ENCODE data around the gene B3GNT8.
A peak's percentile ranks its signal among the peaks of the same experiment; 100 is the strongest.
"Not testable (repeated sequence)": the region's sequence is repeated elsewhere in the genome, so short reads cannot be mapped to it uniquely, and the experiment has no call there.

Gene B3GNT8, protein sequence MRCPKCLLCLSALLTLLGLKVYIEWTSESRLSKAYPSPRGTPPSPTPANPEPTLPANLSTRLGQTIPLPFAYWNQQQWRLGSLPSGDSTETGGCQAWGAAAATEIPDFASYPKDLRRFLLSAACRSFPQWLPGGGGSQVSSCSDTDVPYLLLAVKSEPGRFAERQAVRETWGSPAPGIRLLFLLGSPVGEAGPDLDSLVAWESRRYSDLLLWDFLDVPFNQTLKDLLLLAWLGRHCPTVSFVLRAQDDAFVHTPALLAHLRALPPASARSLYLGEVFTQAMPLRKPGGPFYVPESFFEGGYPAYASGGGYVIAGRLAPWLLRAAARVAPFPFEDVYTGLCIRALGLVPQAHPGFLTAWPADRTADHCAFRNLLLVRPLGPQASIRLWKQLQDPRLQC

DNA sequence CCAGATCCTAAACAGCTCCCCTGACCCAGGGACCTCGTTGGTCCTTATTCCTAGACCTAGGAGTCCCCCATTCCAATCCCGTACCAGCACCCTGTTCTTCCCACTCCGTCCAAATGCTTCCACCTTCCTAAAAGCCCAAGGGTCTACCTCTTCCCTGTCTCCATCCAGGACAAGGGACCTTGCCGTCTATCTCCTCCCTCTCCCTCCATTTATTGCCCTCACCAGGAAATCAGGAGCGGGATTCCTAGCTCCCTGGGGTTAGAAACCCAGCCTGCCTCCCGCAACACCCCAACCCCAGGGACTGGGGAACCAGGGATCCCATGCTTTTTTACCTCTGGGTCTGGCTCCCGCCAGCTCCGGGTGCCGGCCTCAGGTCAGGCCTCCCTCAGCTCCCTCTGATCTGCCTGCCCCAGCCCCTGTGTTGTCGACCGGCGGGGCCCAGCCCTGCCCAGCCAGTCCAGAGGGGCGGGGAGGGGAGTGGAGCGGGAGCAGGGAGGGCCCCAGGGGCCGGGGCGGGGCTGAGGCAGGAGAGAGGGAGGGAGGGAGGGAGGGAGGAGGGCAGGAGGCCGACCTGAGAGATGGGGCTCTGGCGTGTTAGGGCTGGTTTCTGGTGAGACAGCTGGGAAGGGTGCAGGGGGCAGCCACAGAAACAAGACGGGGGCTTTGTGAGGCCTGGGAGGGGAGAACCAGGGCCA, at the start of gene B3GNT8:
TSS of gene B3GNT8 (minus strand) at position 423 of the 695 bp plus-strand sequence. CDS start 596 bp downstream, outside the sequence.
- peak; percentile 84 to 92 for DNase-seq

DNA sequence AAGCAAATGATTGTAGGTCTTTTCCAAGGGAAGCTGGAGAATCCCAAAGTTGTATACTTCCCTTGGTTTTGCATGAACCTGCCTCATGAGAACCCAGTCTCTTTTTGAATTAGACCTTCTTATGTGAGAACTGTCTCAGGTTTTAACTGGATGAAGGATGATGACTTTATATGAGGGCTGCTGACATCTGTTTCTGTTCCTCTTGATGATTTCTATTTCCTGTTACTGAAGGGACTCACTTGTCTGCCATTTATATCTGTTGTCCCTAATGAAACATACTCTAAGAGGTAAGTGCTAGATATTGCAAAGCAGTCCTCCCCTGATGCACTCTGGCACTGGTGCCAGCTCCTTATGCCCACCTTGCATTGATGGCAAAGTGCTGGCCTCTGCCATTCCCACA, 49.4 kb upstream of the B3GNT8 start:
- DNase-seq = no peak

DNA sequence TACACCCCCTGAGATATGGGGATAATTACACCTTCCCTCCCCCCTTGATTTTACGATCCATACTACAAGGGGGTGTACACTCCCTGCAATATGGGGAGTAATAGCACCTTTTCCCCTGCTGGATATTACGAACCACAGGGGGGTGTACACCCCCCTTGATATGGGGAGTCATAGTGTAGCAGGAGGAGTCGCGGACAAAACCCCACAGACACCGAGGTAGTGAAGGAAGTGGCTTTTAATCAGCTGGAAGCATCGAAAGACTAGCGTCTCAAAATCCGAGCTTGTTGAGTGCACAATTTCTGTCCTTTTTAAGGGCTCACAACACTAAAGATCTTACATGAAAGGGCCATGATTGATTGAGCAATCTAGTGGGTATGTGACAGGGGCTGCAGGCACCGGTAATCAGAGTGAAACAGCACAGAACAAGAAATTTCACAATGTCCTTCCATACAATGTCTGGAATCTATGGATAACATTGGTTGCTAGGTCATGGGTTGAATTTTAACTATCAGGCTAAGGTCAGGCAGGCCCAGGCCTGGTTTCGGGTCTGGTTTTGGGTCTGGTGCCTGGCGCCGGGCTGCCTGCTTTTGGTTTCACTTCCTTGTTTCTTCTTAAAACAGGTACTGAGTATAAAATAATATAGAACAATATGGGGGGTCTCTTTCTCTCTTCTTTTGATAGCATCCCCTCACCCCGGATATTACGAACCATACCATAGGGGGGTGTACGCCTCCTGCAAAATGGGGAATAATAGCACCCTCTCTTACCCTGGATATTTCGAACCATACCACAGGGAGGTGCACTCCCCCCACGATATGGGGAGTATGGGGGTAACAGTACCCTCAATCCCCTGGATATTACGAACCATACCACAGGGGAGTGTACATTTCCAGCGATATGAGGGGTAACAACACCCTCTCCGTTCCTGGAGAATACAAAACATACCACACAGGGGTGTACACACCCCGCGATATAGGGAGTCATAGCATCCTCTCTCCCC, 36.4 kb upstream of the B3GNT8 start:
- DNase-seq = not testable (repeated sequence)

DNA sequence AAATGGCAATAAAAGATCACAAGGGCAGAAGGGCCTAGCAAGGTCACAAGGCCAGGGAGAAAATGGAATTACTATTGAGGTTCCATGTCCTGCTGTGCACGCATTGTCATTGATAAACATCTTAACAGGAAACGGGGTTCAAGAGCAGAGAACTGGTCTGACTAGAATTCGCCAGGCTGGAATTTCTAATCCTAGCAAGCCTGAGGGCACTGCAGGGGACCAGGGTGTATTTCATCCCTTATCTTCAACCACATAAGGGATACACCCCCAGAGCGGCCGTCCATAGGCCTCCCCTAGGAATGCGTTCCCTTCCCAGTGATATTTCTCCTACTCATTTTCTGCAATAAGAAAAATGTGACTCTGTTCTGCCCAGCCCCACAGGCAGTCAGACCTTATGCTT, 35.3 kb upstream of the B3GNT8 start:
- no peak for DNase-seq

DNA sequence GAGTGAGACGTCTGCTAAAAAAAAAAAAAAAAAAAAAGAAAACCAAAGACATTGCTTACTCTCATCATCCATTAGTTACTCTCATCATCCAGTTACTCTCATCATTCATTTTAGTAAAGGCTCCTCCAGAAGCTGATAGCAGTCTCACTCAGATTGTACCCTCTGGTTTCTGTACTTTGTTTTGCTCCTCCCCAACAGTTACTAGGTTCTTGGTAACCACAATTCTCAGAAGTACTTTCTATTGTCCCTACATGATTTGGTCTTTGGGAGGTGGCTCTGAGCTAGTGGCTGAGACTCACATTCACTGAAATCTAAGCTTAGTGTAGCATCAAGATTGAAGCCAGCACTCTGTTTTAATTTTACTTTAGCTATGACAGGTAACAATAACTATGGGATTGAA, 30.1 kb upstream of the B3GNT8 start:
- no peak for DNase-seq

DNA sequence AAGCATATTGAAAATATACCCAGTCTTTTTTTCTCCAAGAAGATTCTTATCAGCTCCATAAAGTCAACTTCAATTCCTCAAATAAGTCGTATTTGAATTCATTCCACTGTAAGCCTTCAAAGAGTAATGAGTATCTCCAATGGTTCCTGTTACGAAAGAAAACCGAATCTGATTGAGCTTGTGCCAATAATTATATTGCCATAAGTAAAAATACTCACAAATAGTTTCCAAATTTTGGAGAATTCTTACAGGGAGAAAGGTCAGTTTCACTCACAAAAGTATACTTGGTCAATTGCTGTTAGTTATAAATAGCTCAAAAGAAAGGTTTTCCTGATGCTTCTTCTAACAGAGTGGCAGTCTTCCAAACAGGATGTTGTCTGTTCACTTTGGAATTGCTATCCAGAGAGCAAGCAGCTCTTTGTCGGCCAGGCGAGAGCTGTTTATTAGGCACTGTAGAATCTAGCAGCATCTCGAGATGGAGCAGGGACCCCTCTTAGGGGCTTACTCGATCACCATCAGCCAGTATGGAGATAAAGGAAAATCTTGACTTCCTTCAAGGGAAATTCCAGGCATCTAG, 29.3 kb upstream of the B3GNT8 start:
- DNase-seq = no peak

DNA sequence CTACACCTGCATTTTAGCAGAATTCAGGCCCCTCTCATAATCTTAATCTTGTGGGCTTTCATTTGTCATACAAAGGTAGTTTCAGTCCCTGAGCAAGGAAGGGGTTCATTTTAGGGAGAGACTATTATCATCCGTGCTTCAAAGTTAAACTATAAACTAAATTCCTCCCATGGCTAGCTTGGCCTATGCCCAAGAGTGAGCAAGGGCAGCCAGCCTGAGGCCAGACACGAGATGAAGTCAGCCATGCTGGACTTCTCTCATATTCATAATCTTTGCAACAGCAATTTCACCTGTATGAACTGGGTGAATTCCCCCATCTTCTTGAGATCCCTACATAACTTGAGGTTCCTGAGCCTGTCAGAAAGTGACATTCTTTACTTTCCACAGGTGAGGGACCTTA, 28.8 kb upstream of the B3GNT8 start:
- no peak for DNase-seq

DNA sequence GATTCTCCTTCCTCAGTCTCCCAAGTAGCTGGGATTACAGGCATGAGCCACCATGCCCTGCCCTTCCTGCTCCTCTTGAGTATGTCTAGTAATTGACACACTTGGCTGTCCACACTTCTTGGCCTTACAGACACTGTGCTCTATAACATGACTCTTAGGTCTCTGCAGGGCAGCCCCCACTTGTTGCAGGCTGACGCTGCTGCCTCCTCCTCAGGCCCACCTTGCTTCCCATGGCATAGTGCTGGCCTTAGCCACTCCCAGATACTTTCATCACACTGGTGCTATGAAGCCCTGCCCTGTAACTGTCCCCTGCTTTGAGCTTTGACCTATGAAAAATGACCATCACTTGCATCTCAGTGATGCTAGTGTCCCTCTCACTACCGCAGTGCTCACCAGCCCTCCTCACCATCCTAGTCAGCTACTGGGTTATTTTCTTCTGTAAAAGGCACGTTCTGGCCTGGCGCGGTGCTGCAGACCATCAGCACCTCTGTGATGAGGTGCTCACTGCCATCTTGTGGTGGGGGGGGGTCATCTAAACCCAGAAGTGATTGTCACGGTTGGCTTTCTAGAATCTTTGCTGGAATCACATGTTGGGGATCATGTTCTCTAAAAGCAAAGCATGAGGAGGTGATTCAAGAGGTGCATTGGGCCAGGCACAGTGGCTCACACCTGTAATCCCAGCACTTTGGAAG, 25.6 kb upstream of the B3GNT8 start:
- no peak for DNase-seq

DNA sequence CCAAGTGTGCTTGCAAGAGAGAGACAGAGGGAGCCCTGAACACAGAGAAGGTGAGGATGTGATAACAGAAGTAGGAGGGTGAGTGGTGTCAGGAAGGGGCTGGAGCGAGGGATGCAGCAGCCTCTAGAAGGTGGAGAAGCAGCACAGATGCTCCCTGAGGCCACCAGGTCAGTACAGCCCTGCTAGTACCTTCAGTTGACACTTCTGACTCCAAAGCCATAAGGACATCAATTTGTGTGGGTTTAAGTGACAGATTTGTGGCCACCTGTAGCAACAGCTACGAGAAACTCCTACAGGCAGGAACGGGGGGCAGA, 22.6 kb upstream of the B3GNT8 start:
- DNase-seq = no peak

DNA sequence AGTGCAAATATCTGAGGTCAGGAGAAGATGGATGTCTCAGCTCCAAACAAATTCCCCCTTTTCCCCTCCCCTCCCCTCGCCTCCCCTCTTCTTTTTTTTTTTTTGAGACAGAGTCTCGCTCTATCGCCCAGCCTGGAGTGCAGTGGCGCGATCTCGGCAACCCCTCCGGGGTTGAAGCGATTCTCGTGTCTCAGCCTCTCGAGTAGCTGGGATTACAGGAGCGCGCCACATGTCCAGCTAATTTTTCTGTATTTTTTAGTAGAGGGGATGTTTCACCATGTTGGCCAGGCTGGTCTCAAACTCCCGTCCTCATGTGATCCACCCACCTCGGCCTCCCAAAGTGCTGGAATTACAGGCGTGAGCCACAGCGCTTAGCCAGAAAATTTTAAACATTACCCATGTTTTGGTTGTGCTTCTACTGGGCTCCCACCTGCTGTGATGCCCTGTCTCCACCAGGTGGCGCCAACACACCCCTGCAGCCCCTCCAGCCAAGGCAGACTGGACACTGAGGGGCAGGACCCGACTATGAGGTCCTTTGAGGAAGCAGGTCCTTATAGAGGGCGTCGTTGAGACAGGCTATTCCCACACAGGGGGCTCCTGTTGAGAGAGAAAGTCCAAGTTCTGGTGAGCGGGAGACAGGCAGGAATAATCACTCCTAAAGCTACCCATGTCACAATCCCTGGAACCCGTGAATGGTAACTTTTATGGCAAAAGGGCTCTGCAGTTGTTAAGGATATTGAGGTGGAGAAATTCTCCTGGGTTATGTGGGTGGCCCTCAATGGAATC, 22.1 kb upstream of the B3GNT8 start:
- DNase-seq = peak; percentile 13 to 41

DNA sequence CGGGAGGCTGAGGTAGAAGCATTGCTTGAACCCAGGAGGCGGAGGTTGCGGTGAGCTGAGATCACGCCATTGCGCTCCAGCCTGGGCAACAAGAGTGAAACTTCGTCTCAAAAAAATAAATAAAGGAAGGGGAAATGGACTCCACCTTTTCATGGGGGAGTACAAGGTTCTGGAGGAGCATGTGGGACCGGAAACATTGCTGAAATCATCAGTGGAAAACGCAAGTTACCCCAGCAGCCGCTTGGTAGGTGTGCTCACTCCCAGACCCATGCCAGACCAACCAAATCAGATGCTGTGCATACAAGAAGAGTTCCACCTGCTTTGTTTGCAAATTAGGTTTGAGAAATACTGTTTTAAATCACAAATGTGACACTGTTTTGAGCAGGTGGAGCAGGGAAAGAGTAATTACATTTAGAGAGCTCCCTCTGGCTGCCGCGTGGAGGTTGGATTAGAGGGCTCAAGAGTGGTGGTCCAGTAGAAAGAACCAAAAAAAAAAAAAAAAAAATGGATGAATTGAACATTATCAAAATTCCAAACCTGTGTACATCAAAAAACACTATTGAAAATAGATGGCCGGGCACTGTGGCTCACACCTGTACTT, 20.7 kb upstream of the B3GNT8 start:
- DNase-seq = no peak

DNA sequence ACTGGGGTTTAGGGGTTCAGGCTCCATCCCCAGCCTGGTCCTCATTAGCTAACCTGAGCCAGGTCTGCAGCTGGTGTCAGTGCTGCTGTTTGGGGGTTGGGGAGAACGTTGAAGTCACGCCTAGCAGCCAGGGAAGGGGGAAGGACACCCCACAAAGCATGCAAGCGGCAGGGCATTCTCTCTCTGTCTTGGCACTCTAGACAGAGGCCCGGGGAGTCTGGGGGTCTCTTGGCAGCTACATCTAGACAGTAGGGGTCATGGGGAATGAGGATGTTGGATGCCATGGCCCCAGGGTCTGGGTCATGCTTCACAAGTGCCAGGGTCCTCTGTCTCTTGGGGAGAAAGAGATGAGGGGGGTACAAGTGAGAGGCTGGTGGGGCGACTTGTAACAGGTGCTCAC, 18.4 kb upstream of the B3GNT8 start:
- no peak for DNase-seq

DNA sequence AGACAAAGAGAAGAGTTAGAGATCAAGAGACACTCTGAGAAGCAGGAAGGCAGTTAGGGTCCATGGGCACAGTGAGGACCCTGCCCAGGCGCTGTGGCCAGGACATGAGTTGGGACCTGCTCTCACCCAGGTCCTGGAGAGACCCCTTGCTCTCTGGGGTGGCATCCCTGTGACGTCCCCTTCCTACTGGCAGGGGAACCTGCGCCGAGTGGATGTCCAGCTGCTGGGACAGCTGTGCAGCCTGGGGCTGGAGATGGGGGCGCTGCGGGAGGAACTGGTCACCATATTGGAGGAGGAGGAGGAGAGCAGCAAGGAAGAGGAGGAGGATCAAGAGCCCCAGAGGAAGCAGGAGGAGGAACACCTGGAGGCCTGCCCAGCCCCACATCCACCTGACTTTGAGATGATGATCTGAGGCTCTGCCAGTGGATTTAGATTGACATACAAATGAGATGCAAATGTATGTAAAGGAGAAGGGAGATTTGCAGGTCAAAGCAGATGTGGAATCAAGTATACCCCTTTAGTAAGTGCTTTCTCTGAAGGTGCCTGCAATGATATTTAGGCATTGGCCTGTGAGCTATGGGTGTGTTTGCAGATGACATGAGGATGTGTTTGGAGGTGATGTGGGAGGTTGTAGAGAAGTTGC, 16.8 kb upstream of the B3GNT8 start:
- no peak for DNase-seq

DNA sequence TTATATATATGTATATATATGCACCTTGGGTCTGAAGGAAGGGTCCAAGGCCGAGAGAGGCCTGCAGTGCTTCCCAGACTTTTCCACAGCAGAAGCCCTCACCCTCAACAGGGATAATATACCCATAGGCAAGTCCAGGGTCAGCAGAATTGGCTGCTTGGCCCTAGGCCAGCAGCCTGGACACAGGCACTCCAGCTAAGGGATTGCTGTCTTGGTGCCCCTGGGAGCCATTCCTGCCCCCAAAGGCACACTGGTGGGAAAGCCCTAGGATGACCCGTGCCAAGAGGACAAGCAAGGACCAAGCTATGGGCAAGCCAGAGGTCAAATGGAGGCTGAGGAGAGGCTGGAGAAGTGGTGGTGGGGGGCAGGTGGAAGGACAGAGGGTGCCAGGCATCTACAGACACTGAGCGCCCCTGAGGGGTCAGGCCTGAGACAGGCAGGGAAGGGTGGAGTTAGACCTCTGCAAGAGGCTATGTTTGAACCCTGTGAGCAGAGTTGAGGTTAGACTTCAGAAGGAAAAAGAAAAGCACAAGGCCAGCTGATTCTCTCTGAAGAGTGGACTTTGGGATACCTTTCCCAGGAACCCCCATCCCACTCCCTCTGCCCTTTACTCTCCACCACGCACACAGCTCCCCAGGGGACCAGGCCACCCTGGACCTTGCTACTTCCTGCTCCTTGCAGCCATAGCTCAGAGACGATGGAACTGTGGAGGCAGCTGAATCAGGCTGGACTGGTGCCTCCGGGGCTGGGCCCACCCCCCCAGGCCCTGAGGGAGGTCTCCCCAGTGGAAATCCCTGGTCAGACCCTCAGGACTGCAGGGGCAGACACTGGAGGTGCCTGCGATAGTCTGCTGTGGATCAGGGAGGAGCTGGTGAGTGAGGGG, 15.5 kb upstream of the B3GNT8 start, which contains the start of gene ERICH4:
TSS of gene ERICH4 (plus strand) at position 684 of the 883 bp plus-strand sequence. CDS start at position 698, 14 bp downstream.
- no peak for DNase-seq

DNA sequence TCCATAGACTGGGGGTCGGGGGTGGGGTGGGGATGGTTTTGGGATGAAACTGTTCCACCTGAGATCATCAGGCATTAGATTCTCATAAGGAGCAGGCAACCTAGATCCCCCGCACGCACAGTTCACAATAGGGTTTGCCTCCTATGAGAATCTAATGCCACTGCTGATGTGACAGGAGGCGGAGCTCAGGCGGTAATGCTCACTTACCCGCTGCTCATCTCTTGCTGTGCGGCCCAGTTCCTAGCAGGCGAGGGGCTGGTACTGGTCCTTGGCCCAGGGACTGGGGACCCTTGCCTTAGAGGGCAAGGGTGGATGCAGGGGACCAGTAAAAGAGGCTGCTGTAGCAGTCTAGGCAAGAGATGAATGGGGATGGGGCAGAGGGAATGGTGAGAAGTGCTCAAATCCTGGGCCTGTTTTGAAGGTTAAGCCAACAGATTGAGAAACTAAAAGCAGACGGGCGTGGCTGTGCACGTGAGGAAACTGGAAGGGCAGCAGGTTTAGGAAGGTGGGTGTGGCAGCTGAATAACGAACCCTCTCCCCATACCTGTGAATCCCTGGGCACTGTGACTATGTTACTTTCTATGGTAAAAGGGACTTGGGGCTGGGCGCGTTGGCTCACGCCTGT, 14.3 kb upstream of the B3GNT8 start:
- DNase-seq = no peak

DNA sequence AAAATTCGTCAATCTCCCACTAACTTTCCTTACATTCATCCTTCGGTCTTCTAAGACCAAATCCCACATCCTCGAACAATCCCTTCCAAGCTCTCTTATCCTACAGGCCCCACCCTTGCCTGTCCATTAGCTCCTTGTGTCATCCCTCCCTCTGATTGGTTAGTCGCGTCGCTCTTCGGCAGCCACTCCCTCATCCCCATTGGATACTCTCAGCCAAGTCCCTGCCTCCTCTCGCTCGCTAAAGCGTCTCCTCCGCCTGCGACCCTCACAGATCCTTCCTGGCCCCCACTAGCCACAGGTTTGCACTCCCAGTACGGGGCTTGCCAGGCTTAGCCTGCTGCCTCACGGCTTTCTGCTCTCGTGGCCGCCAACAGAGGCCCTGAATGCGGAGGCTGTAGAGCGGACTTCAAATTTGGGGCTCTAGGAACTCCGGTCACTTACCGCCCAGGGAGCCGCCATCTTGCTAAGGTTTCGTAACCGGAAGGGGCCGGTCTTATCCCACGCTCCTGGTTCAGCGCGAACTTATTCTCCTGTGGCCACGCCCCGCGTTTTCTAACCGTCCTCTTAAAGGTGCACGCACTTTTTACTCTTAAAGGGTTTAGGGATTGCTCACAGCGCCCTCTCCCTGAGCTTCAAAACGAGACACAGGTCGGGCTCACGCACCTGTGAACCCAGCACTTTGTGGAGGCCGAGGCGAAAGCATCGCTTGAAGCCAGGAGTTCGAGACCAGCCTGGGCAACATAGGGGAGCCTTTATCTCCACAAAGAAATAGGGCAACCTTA, 12.5 kb upstream of the B3GNT8 start, which contains the start of gene DMAC2:
TSS of gene DMAC2 (minus strand) at position 472 of the 782 bp plus-strand sequence. CDS start at position 459, 13 bp downstream.
- peak; percentile 98 to 99 for DNase-seq

DNA sequence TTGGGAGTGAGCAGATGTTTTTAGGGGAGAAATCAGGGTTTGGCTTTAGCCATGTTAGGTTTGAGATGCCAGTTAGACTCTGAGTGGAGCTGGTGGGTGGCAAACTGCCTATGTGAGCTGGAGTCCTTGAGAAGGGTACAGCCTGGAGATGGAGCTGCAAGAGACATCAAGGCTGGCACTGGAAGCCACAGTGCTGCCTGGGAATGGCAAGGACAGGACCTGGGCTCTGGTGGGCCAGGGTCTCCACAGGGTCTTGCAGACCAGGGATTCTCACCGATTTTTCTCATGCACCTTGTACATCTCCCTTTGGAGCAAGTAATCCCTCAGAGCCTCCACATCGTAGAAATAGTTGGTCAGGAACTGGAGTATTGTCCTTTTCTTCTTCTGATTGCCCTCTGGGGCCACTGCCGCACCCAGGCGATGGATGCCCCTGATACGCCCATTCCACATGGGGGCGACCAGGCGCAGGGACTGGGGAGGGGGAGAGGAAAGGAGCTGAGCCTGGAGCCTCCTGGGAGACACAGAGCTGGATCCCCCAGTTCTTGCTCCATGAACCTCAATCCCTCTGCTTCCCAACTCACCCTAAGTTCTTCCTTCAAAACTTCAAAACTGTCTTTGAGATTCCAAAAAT, 10.9 kb upstream of the B3GNT8 start:
- DNase-seq = no peak

DNA sequence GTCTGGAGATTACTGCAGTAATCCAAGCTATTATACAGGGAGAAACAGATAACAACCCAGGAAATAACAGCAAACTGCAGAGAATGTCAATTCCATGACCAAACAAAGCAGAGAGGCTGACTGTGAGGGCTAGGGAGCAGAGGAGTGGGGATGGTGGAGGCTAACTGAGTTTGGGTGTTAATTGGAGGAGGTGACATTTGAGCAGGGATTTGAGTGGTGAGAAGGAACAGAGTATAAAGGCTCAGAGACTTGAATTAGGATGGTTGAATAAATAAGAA, 9.4 kb upstream of the B3GNT8 start:
- no peak for DNase-seq

Data from NCI-H187 (cell line).